H1 (cell line): ENCODE data around the gene CADPS. TPM values are rescaled to one million over a fixed set of nuclear protein-coding genes. Genes with fewer than 3 reads are reported as not detected.
A peak's percentile ranks its signal among the peaks of the same experiment; 100 is the strongest.

ENCODE experiments used
- CTCF ChIA-PET: fragments of 300-600 bp; sonication (Branson Sonifier 250); formaldehyde crosslinking; loops from one replicate; lab custom pipeline; 2021; ENCODE audit not compliant: partially characterized antibody; lab: Charles Lee
- POLR2A ChIA-PET: fragments of 300-600 bp; sonication (Branson Sonifier 250); formaldehyde crosslinking; loops from one replicate; lab custom pipeline; 2021; ENCODE audit warnings: inconsistent platforms; ENCODE audit not compliant: partially characterized antibody; lab: Charles Lee
- DNase-seq, 2 experiments: peaks; one replicate each; pipeline versions ENCODE4 v3.0.0 to v3.0.0-alpha.2; 2010 to 2022; ENCODE audit warnings: low spot score in 2 of 2, low read depth in 1 of 2, mixed read lengths in 1 of 2
- FAIRE-seq: peaks from 2 replicates; lab custom pipeline; 2011; peaks lifted over from hg19 to GRCh38; lab: Jason Lieb, UNC
- H2AFZ ChIP-seq: 2 replicates; pipeline ENCODE4 v1.8.1; 2012; ENCODE audit warnings: low read length, inconsistent platforms
- H2AK5ac ChIP-seq: 2 replicates; pipeline ENCODE4 v1.6.1; 2013; ENCODE audit warnings: low read depth, low read length
- H2BK120ac ChIP-seq: replicated peaks from 2 replicates; pipeline ENCODE3; 2013; ENCODE audit warnings: low read depth, low read length, inconsistent platforms
- H2BK12ac ChIP-seq: 2 replicates; pipeline ENCODE4 v1.6.1; 2013; ENCODE audit warnings: low read depth, low read length
- H2BK15ac ChIP-seq: 2 replicates; pipeline ENCODE4 v1.6.1; 2013; ENCODE audit warnings: low read length
- H2BK20ac ChIP-seq: 2 replicates; pipeline ENCODE4 v1.6.1; 2013; ENCODE audit warnings: low read length
- H2BK5ac ChIP-seq: 2 replicates; pipeline ENCODE4 v1.6.1; 2013; ENCODE audit warnings: low read depth, low read length
- H3K14ac ChIP-seq: 2 replicates; pipeline ENCODE4 v1.6.1; 2013; ENCODE audit warnings: inconsistent platforms; ENCODE audit not compliant: insufficient read length
- H3K18ac ChIP-seq: 2 replicates; pipeline ENCODE4 v1.6.1; 2013; ENCODE audit warnings: low read length; ENCODE audit errors: extremely low read depth
- H3K23ac ChIP-seq: 2 replicates; pipeline ENCODE4 v1.6.1; 2013; ENCODE audit warnings: inconsistent platforms; ENCODE audit not compliant: insufficient read length
- H3K23me2 ChIP-seq: 2 replicates; pipeline ENCODE4 v1.6.1; 2013; ENCODE audit warnings: low read depth, low read length
- H3K27ac ChIP-seq: 2 replicates; pipeline ENCODE4 v1.6.1; 2011; ENCODE audit warnings: low read depth, low read length, inconsistent platforms
- H3K27me3 ChIP-seq, 4 experiments: replicated peaks in 1 of 4; 1 replicate in 1 of 4; 2 replicates in 3 of 4; pipeline versions ENCODE4 v1.6.1 to v1.8.1; 2011 to 2013; ENCODE audit warnings: low read length in 3 of 4, mild to moderate bottlenecking in 3 of 4, inconsistent platforms in 2 of 4, mixed read lengths in 2 of 4, moderate library complexity in 1 of 4; ENCODE audit not compliant: control insufficient read depth in 3 of 4, insufficient read depth in 3 of 4; ENCODE audit errors: extremely low read depth in 1 of 4
- H3K36me3 ChIP-seq, 4 experiments: 2 replicates each; pipeline versions ENCODE4 v1.6.1 to v1.8.1; 2011 to 2013; ENCODE audit warnings: mild to moderate bottlenecking in 4 of 4, low read length in 3 of 4, moderate library complexity in 2 of 4, control low read depth in 1 of 4, inconsistent platforms in 1 of 4; ENCODE audit not compliant: insufficient read depth in 4 of 4, control insufficient read depth in 2 of 4
- H3K4ac ChIP-seq: replicated peaks from 2 replicates; pipeline ENCODE3; 2013; ENCODE audit warnings: low read length, low read depth, mixed read lengths, inconsistent platforms; ENCODE audit not compliant: insufficient read length
- H3K4me1 ChIP-seq, 4 experiments: replicated peaks in 1 of 4; 1 replicate in 1 of 4; 2 replicates in 3 of 4; pipeline versions ENCODE4 v1.6.1 to v1.8.1; 2011 to 2013; ENCODE audit warnings: low read length in 3 of 4, inconsistent platforms in 2 of 4, mixed read lengths in 1 of 4; ENCODE audit not compliant: insufficient read depth in 4 of 4, control insufficient read depth in 3 of 4
- H3K4me2 ChIP-seq, 2 experiments: 2 replicates each; pipeline versions ENCODE4 v1.6.1 to v1.8.1; 2011 to 2013; ENCODE audit warnings: low read depth in 2 of 2, low read length in 2 of 2, control low read depth in 1 of 2, inconsistent platforms in 1 of 2, mild to moderate bottlenecking in 1 of 2; ENCODE audit not compliant: insufficient read depth in 1 of 2
- H3K4me3 ChIP-seq, 4 experiments: fragments of 200-600, 300-600 bp in 1 of 4; sonication (generic), shearing (Covaris generic), sonication (Bioruptor Twin) in 1 of 4; 2 replicates each; pipeline versions ENCODE4 v1.5.1 to v1.8.1; 2011 to 2016; ENCODE audit warnings: low read length in 4 of 4, low read depth in 3 of 4, control low read depth in 2 of 4, inconsistent platforms in 2 of 4, mild to moderate bottlenecking in 2 of 4, mixed read lengths in 1 of 4, moderate library complexity in 1 of 4; ENCODE audit not compliant: insufficient read depth in 2 of 4; ENCODE audit errors: extremely low read depth in 1 of 4
- H3K56ac ChIP-seq: replicated peaks from 2 replicates; pipeline ENCODE3; 2013; ENCODE audit warnings: low read depth, mild to moderate bottlenecking, mixed read lengths, low read length, inconsistent platforms; ENCODE audit not compliant: insufficient read length
- H3K79me1 ChIP-seq: 2 replicates; pipeline ENCODE4 v1.6.1; 2013; ENCODE audit warnings: low read depth, low read length, control low read depth
- H3K79me2 ChIP-seq, 2 experiments: 2 replicates each; pipeline versions ENCODE4 v1.6.1 to v1.8.1; 2012 to 2013; ENCODE audit warnings: low read length in 2 of 2, mild to moderate bottlenecking in 2 of 2, inconsistent platforms in 1 of 2; ENCODE audit not compliant: insufficient read depth in 2 of 2, control insufficient read depth in 1 of 2
- H3K9ac ChIP-seq, 4 experiments: replicated peaks in 1 of 4; 1 replicate in 1 of 4; 2 replicates in 3 of 4; pipeline versions ENCODE4 v1.6.1 to v1.8.1; 2011 to 2013; ENCODE audit warnings: low read depth in 3 of 4, low read length in 3 of 4, control low read depth in 2 of 4, mild to moderate bottlenecking in 2 of 4, moderate library complexity in 2 of 4, inconsistent platforms in 1 of 4; ENCODE audit errors: extremely low read depth in 1 of 4
- H3K9me3 ChIP-seq, 2 experiments: 2 replicates each; pipeline versions ENCODE4 v1.6.1 to v1.8.1; 2012 to 2013; ENCODE audit warnings: mild to moderate bottlenecking in 2 of 2, moderate library complexity in 2 of 2, control low read depth in 1 of 2, inconsistent platforms in 1 of 2, low read depth in 1 of 2, low read length in 1 of 2, mixed read lengths in 1 of 2; ENCODE audit not compliant: insufficient read depth in 2 of 2
- H4K20me1 ChIP-seq, 2 experiments: replicated peaks in 1 of 2; 2 replicates each; pipeline versions ENCODE3 to v1.8.1; 2011 to 2013; ENCODE audit warnings: inconsistent platforms in 2 of 2, low read length in 2 of 2, mild to moderate bottlenecking in 1 of 2; ENCODE audit not compliant: insufficient read depth in 2 of 2, control insufficient read depth in 1 of 2
- H4K5ac ChIP-seq: 2 replicates; pipeline ENCODE4 v1.6.1; 2013; ENCODE audit warnings: low read length, low read depth, mixed read lengths, inconsistent platforms; ENCODE audit not compliant: insufficient read length
- H4K8ac ChIP-seq: 2 replicates; pipeline ENCODE4 v1.8.0; 2013; ENCODE audit warnings: mild to moderate bottlenecking, moderate library complexity, low read length, inconsistent platforms; ENCODE audit not compliant: insufficient read depth; ENCODE audit errors: extremely low read depth
- H4K91ac ChIP-seq: replicated peaks from 2 replicates; pipeline ENCODE3; 2013; ENCODE audit warnings: low read length, mixed read lengths, inconsistent platforms; ENCODE audit not compliant: insufficient read length
- BRCA1 ChIP-seq: IDR thresholded peaks from 2 replicates; pipeline ENCODE4 v1.6.1; 2012; ENCODE audit warnings: low read depth, low read length, improper control_type of control experiment
- CEBPB ChIP-seq: IDR thresholded peaks from 2 replicates; pipeline ENCODE4 v1.6.1; 2012; ENCODE audit warnings: low read depth, low read length
- EGR1 ChIP-seq: IDR thresholded peaks from 2 replicates; pipeline ENCODE4 v1.6.1; 2011; ENCODE audit warnings: low read depth, low read length, borderline replicate concordance
- JUN ChIP-seq: IDR thresholded peaks from 2 replicates; pipeline ENCODE4 v1.6.1; 2011; ENCODE audit warnings: low read depth, mild to moderate bottlenecking, improper control_type of control experiment, low read length
- SAP30 ChIP-seq: fragments of 300-600 bp; sonication (generic); IDR thresholded peaks from 2 replicates; pipeline ENCODE4 v1.7.1; 2012; ENCODE audit warnings: low read length, moderate library complexity, mild to moderate bottlenecking, inconsistent platforms; ENCODE audit not compliant: insufficient read depth, insufficient replicate concordance
- SIX5 ChIP-seq: IDR thresholded peaks from 2 replicates; pipeline ENCODE4 v1.6.1; 2011; ENCODE audit warnings: mild to moderate bottlenecking, low read depth, low read length
- WGBS, 2 experiments: shearing (Covaris generic) in 1 of 2; methylation state at CpG; one replicate each; pipeline versions ENCODE4 v1.1.6 to v1.1.7; 2013 to 2015; ENCODE audit warnings: low lambda C conversion rate in 2 of 2, mixed read lengths in 2 of 2, inconsistent platforms in 1 of 2, low coverage in 1 of 2, missing lambda C conversion rate in 1 of 2; ENCODE audit not compliant: insufficient replicate concordance in 2 of 2, insufficient coverage in 1 of 2, insufficient read length in 1 of 2; ENCODE audit errors: extremely low coverage in 1 of 2, missing lambda C conversion rate in 1 of 2; 5-methylcytosine and 5-hydroxymethylcytosine counted together
- polyA plus RNA-seq, 7 experiments: library from polyadenylated mRNA; depleted of rRNA in 3 of 7; stranded (reverse) in 5 of 7; unstranded in 2 of 7; fragments of >200 nt in 5 of 7; fragments of 200-250 nt in 2 of 7; gene quantifications; 1 replicate in 5 of 7; 2 replicates in 1 of 7; 4 replicates in 1 of 7; pipeline versions ENCODE4 v1.2.1 to v1.2.3, GENCODE V29; 2011 to 2013; ENCODE audit warnings: missing spikeins in 2 of 7, mixed read lengths in 2 of 7
- total RNA-seq: library from RNA; stranded (reverse); fragmentation: NEBNext Ultra II Directional; extraction: Animal tissue kit (Norgen Biotek cat#: 25700); gene quantifications from 2 replicates; pipeline ENCODE4 v1.2.1, GENCODE V29; 2021

Gene CADPS
- total and polyA plus RNA-seq, 2 of the 8 experiments (the other 6 are each of a cell fraction or from before 2014, with no cell fraction given), result 7.1 to 10.2 TPM

- Histone ChIP-seq H2BK20ac (no peak overlapping the region), H4K8ac (no peak overlapping the region), H3K14ac (no peak overlapping the region), H3K23me2 (no peaks in the 10 kb centered on the region; the same call in 1 of the 2 replicates), H3K4ac (no peak overlapping the region), H3K56ac (no peak overlapping the region), H2AFZ (no peak overlapping the region), H4K20me1 (no peaks in the 10 kb centered on the region), H3K4me1 (peaks cover 0 to 6% (median 4%) of the 10 kb centered on the region in 4 experiments; a peak in 6 of 7 replicates), H2BK5ac (no peak overlapping the region), H2BK12ac (no peak overlapping the region), H3K18ac (no peak overlapping the region), H3K36me3 (no peaks in the 10 kb centered on the region), H3K4me2 (no peak overlapping the region), H3K4me3 (no peak overlapping the region), H4K91ac (no peak overlapping the region), H3K9ac (no peak overlapping the region; a peak in 1 of 7 replicates), H3K27me3 (peaks cover 0 to 1% (median 0%) of the 10 kb centered on the region in 4 experiments; a peak in 2 of 7 replicates), H3K27ac (no peak overlapping the region), H3K23ac (no peak overlapping the region), H4K5ac (no peak overlapping the region), H3K79me2 (no peaks in the 10 kb centered on the region), H2BK15ac (0 out of 2 replicates have a peak overlapping the region, but pooled peaks have one; percentile 32), H3K9me3 (no peaks in the 10 kb centered on the region), H2BK120ac (no peak overlapping the region), H3K79me1 (no peaks in the 10 kb centered on the region), H2AK5ac (no peak overlapping the region)
- DNase-seq (no peak), FAIRE-seq (no peak)
- no peak for TF ChIP-seq SAP30
- TF ChIP-seq CEBPB, result no peak
- no peak for TF ChIP-seq JUN
- TF ChIP-seq SIX5, result no peak
- TF ChIP-seq EGR1, result no peak
- no peak for TF ChIP-seq BRCA1
- POLR2A ChIA-PET, result no interaction called here
- CTCF ChIA-PET, result interaction anchor here (7.2 kb wide), 1 partner anchor 50 kb away, joined by 46 read pairs; the partner anchor contains the start of gene CADPS
- 92% methylated on average over 2 of the region's 2 CpGs; no CpG with 5 or more reads in 1 of the 2 experiments for WGBS, 2 experiments
These were observed 47.9 kb upstream of the CADPS start for GRCh38 chr3:62923066-62923465.
